ENCODE results near the gene ESPNL.
"Not testable (repeated sequence)": the region's sequence is repeated elsewhere in the genome, so short reads cannot be mapped to it uniquely, and the experiment has no call there.

ESPNL gene

GRCh38 chr2:238100049-238100820, at the start of gene ESPNL:
Gene ESPNL (plus strand): TSS chr2:238100340. CDS start chr2:238100420, 80 bp downstream.
- no peak for DNase-seq (ENCODE audit: low read depth in 3 of 3)

GRCh38 chr2:238053191-238053776, 46.9 kb upstream of the ESPNL start:
- DNase-seq (ENCODE audit: low read depth in 3 of 3) = no peak

GRCh38 chr2:238055841-238056240, 44.3 kb upstream of the ESPNL start:
- DNase-seq (ENCODE audit: low read depth in 3 of 3) = no peak

GRCh38 chr2:238057696-238058575, 42.2 kb upstream of the ESPNL start:
- DNase-seq (ENCODE audit: low read depth in 3 of 3) = not testable (repeated sequence)

GRCh38 chr2:238059505-238059904, 40.6 kb upstream of the ESPNL start:
- no peak for DNase-seq (ENCODE audit: low read depth in 3 of 3)

- no peak for DNase-seq (ENCODE audit: low read depth in 3 of 3)
Measured at GRCh38 chr2:238060096-238060541, 40.0 kb upstream of the ESPNL start.

- DNase-seq (ENCODE audit: low read depth in 3 of 3) = peak; percentile 91 to 97 (median 95)
Measured at GRCh38 chr2:238060542-238061314, 39.4 kb upstream of the ESPNL start, which contains the start of gene SCLY. Gene SCLY (plus strand): TSS chr2:238061001. CDS start chr2:238061055, 54 bp downstream.

- DNase-seq (ENCODE audit: low read depth in 3 of 3) = peak in 2 of 3 donors; percentile 17 to 21
Measured at GRCh38 chr2:238061315-238062202, 38.6 kb upstream of the ESPNL start.

GRCh38 chr2:238063414-238064189, 36.5 kb upstream of the ESPNL start:
- DNase-seq (ENCODE audit: low read depth in 3 of 3) = no peak

- no peak for DNase-seq (ENCODE audit: low read depth in 3 of 3)
Measured at GRCh38 chr2:238064376-238064775, 35.8 kb upstream of the ESPNL start.

- no peak for DNase-seq (ENCODE audit: low read depth in 3 of 3)
Measured at GRCh38 chr2:238065071-238065846, 34.9 kb upstream of the ESPNL start.

GRCh38 chr2:238066218-238066617, 33.9 kb upstream of the ESPNL start:
- DNase-seq (ENCODE audit: low read depth in 3 of 3) = no peak

- peak in 2 of 3 donors; percentile 23 to 47 for DNase-seq (ENCODE audit: low read depth in 3 of 3)
Measured at GRCh38 chr2:238066718-238067117, 33.4 kb upstream of the ESPNL start.

GRCh38 chr2:238067939-238068338, 32.2 kb upstream of the ESPNL start:
- DNase-seq (ENCODE audit: low read depth in 3 of 3) = no peak

- DNase-seq (ENCODE audit: low read depth in 3 of 3) = no peak
Measured at GRCh38 chr2:238069021-238069709, 31.0 kb upstream of the ESPNL start.

- no peak for DNase-seq (ENCODE audit: low read depth in 3 of 3)
Measured at GRCh38 chr2:238069877-238070276, 30.3 kb upstream of the ESPNL start.

GRCh38 chr2:238075397-238075796, 24.7 kb upstream of the ESPNL start:
- DNase-seq (ENCODE audit: low read depth in 3 of 3) = no peak

GRCh38 chr2:238077292-238077691, 22.8 kb upstream of the ESPNL start:
- no peak for DNase-seq (ENCODE audit: low read depth in 3 of 3)
